Stimulated activated naive B cell treated with anti-CD40 and anti-IgM and Interleukin-4, amounts not matched to agents 10 μg/mL and 1 μg/mL and 100 μg/mL, for 72 hours (primary cell): ENCODE data around the gene PPP1R14B.
A peak's percentile ranks its signal among the peaks of the same experiment; 100 is the strongest.

Experiments used
- ATAC-seq, 2 donors: fragments of 150-1000 bp; cut with Tn5 transposase; replicated peaks; 2 replicates each; pipeline ENCODE4 v1.10.0; 2021; ENCODE audit warnings: moderate library complexity in 1 of 2
- DNase-seq: peaks from one replicate; pipeline ENCODE4 v3.0.0; 2021
- H3K27ac Mint-ChIP-seq: one replicate; pipeline ENCODE4 v1.8.0; 2022; ENCODE audit warnings: mild to moderate bottlenecking, mixed read lengths
- H3K27me3 Mint-ChIP-seq, 2 donors: one replicate each; pipeline ENCODE4 v1.8.0; 2022; ENCODE audit warnings: mixed read lengths in 2 of 2
- H3K36me3 Mint-ChIP-seq, 2 donors: one replicate each; pipeline ENCODE4 v1.8.0; 2022; ENCODE audit warnings: mixed read lengths in 2 of 2, mild to moderate bottlenecking in 1 of 2
- H3K4me1 Mint-ChIP-seq, 2 donors: one replicate each; pipeline ENCODE4 v1.8.0; 2022; ENCODE audit warnings: mixed read lengths in 2 of 2, mild to moderate bottlenecking in 1 of 2
- H3K4me3 Mint-ChIP-seq, 2 donors: one replicate each; pipeline ENCODE4 v1.8.0; 2022; ENCODE audit warnings: mild to moderate bottlenecking in 2 of 2, mixed read lengths in 2 of 2, moderate library complexity in 1 of 2
- H3K9me3 Mint-ChIP-seq, 2 donors: one replicate each; pipeline ENCODE4 v1.8.0; 2022; ENCODE audit warnings: mixed read lengths in 2 of 2, mild to moderate bottlenecking in 1 of 2

PPP1R14B gene

DNA sequence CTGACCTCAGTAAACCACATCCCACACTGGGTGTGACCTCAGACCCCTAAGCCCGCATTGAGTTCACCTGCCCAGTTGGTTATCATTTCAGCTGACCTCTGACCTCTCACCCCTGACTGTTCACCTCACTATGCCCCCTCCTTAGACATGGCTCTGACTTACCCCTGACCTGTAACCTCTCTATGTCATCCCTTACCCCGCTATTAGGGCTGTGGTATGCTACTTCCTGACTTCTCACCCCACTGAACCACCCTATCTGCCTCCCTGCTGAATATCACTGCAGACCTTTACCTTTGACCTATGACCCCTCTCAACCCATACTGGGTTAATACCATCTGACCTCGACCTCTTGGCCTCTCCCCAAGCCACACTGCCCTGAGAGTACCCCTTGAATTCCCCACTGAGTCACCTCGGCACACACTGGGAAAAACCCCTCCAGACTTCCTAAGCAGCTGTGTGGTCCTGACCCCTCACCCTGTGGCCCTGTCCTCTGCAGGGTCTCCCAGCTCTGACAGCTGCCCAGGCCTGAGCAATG lies 12.9 kb upstream of the PPP1R14B start:
- H3K27me3 Mint-ChIP-seq: no peaks in the 10 kb centered on the region
- H3K4me1 Mint-ChIP-seq: peaks cover 12 to 15% of the 10 kb centered on the region in 2 donors
- H3K27ac Mint-ChIP-seq: peak overlapping the region; percentile 31
- H3K36me3 Mint-ChIP-seq: peaks cover 37 to 63% of the 10 kb centered on the region in 2 donors
- no peaks in the 10 kb centered on the region for H3K9me3 Mint-ChIP-seq
- no peak for DNase-seq
- peak; percentile 69 to 76 for ATAC-seq
- H3K4me3 Mint-ChIP-seq: peak overlapping the region; percentile 22 to 40

GRCh38 chr11:64258946-64259532 lies 12.3 kb upstream of the PPP1R14B start:
- H3K27ac Mint-ChIP-seq: no peak overlapping the region

DNA sequence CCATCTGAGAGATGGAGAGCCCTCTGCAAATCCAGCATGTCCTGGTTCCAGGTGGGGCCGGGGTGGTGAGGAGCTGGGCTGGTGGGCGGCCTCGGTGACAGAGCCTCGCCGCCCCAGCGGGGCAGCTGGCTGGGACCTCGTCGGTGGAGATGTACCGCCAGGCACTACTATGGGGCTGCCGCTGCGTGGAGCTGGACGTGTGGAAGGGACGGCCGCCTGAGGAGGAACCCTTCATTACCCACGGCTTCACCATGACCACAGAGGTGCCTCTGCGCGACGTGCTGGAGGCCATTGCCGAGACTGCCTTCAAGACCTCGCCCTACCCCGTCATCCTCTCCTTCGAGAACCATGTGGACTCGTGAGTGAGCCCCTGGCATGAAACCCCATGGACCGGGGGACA lies 11.6 kb upstream of the PPP1R14B start:
- Mint-ChIP-seq H3K27me3 (no peaks in the 10 kb centered on the region), H3K27ac (no peak overlapping the region), H3K4me1 (peaks cover 18 to 24% of the 10 kb centered on the region in 2 donors), H3K9me3 (no peaks in the 10 kb centered on the region), H3K4me3 (no peak overlapping the region), H3K36me3 (peaks cover 33 to 59% of the 10 kb centered on the region in 2 donors)
- ATAC-seq (no peak), DNase-seq (no peak)

More at GRCh38 chr11:64258946-64259532, 12.3 kb upstream of the PPP1R14B start:
- Mint-ChIP-seq H3K4me3 (peak overlapping the region in 1 of 2 donors; percentile 40), H3K4me1 (peaks cover 13 to 17% of the 10 kb centered on the region in 2 donors), H3K27me3 (no peaks in the 10 kb centered on the region), H3K9me3 (no peaks in the 10 kb centered on the region), H3K36me3 (peaks cover 35 to 61% of the 10 kb centered on the region in 2 donors)
- ATAC-seq (no peak), DNase-seq (no peak)

GRCh38 chr11:64256300-64256699 lies 9.6 kb upstream of the PPP1R14B start:
- Mint-ChIP-seq H3K27ac (no peak overlapping the region), H3K4me1 (peaks cover 26 to 37% of the 10 kb centered on the region in 2 donors), H3K9me3 (no peaks in the 10 kb centered on the region), H3K4me3 (no peak overlapping the region), H3K27me3 (no peaks in the 10 kb centered on the region), H3K36me3 (peaks cover 29 to 41% of the 10 kb centered on the region in 2 donors)
- ATAC-seq (no peak), DNase-seq (no peak)

- DNase-seq: no peak
- Mint-ChIP-seq H3K36me3 (peaks cover 29 to 36% of the 10 kb centered on the region in 2 donors), H3K4me3 (no peak overlapping the region), H3K4me1 (peaks cover 28 to 45% of the 10 kb centered on the region in 2 donors), H3K9me3 (no peaks in the 10 kb centered on the region), H3K27ac (no peak overlapping the region), H3K27me3 (no peaks in the 10 kb centered on the region)
- ATAC-seq: no peak
These were observed 8.7 kb upstream of the PPP1R14B start for GRCh38 chr11:64255135-64256128.

- no peak overlapping the region for H3K4me3 Mint-ChIP-seq
- DNase-seq (no peak), ATAC-seq (no peak)
- H3K4me1 Mint-ChIP-seq: peaks cover 18 to 38% of the 10 kb centered on the region in 2 donors
- no peaks in the 10 kb centered on the region for H3K27me3 Mint-ChIP-seq
- no peak overlapping the region for H3K27ac Mint-ChIP-seq
- H3K9me3 Mint-ChIP-seq: no peaks in the 10 kb centered on the region
- peaks cover 19 to 25% of the 10 kb centered on the region in 2 donors for H3K36me3 Mint-ChIP-seq
These were observed 7.6 kb upstream of the PPP1R14B start for GRCh38 chr11:64254326-64254725.

DNA sequence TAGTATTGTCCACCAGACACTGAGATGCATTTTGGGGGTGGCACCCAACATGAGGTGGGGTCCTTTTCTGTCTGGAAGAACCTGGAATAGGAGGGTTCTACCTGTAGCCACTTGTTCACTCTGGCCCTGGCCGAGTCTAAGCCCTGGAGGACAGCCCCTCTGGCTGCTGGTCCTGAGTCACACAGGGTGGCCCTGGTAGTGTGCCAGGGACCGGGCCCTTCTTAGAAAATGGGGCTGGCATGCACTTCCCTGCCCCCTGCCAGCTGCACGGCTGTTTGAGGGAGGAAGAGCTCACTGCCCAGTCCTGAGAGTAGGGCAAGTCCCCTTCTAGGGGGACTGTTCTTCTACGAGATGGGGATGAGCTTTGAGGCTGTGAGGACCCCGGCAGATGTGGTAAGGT lies 6.7 kb upstream of the PPP1R14B start:
- Mint-ChIP-seq H3K36me3 (peaks cover 15 to 19% of the 10 kb centered on the region in 2 donors), H3K27me3 (no peaks in the 10 kb centered on the region), H3K27ac (peak overlapping the region; percentile 14), H3K4me3 (no peak overlapping the region), H3K4me1 (peaks cover 16 to 41% of the 10 kb centered on the region in 2 donors), H3K9me3 (no peaks in the 10 kb centered on the region)
- ATAC-seq: no peak
- no peak for DNase-seq

GRCh38 chr11:64253043-64253442 lies 6.3 kb upstream of the PPP1R14B start:
- Mint-ChIP-seq H3K27ac (peak overlapping the region; percentile 14), H3K9me3 (no peaks in the 10 kb centered on the region), H3K36me3 (peaks cover 11 to 17% of the 10 kb centered on the region in 2 donors), H3K4me1 (peaks cover 16 to 41% of the 10 kb centered on the region in 2 donors), H3K27me3 (no peaks in the 10 kb centered on the region), H3K4me3 (no peak overlapping the region)
- DNase-seq (no peak), ATAC-seq (no peak)

DNA sequence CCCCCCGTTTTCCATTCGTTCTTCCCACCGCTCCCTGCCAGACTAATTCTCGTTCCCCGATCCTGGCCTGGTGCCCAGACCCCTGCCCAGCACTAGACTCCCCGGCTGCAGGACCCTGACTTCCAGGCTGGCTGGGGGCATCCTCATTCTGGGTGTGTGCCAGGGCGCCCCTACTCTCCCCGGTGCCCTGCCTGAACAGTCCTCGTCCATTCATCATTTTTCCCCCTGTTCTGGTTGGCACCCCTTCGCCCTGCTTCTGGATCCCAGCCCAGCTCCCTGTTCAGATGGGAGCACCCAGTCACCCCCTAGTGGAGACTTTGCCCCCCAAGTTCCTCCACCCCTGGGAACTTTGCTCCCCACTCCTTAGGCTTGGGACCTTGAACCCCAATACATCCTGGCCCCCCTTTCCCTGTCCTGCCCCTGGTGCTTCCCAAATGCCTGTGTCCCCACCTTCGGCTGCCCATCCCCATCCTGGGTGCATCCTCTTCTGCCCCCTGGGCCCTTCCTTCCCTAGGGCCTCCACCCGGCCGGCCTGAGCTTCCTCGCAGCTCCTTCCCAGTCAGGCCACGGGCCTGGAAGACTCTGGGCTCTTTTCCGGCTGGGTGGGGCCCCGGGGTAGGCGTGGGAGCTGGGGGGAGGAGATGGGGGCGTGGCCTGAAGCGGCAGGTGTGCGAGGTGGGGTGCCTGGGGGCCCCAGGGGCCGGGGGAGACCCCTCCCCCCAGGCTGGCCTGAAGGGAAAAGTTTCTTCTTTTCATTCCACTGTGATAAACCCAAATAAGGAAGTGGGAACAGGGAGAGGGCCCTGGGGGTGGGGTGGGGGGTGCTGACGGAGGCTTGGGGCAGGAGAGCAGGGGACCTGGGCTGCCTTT lies 5.5 kb upstream of the PPP1R14B start:
- peaks cover 5 to 10% of the 10 kb centered on the region in 2 donors for H3K36me3 Mint-ChIP-seq
- DNase-seq: no peak
- H3K4me1 Mint-ChIP-seq: peaks cover 20 to 49% of the 10 kb centered on the region in 2 donors
- H3K27ac Mint-ChIP-seq: peak overlapping the region; percentile 89
- H3K4me3 Mint-ChIP-seq: peak overlapping the region; percentile 93 to 96
- ATAC-seq: no peak
- H3K27me3 Mint-ChIP-seq: no peaks in the 10 kb centered on the region
- H3K9me3 Mint-ChIP-seq: no peaks in the 10 kb centered on the region

- Mint-ChIP-seq H3K36me3 (peaks cover 4 to 9% of the 10 kb centered on the region in 2 donors), H3K27me3 (no peaks in the 10 kb centered on the region), H3K4me1 (peaks cover 23 to 55% of the 10 kb centered on the region in 2 donors), H3K27ac (peak overlapping the region; percentile 89), H3K4me3 (peak overlapping the region; percentile 93 to 96), H3K9me3 (no peaks in the 10 kb centered on the region)
- no peak for ATAC-seq
- no peak for DNase-seq
These were observed 4.9 kb upstream of the PPP1R14B start for GRCh38 chr11:64251753-64252002.

DNA sequence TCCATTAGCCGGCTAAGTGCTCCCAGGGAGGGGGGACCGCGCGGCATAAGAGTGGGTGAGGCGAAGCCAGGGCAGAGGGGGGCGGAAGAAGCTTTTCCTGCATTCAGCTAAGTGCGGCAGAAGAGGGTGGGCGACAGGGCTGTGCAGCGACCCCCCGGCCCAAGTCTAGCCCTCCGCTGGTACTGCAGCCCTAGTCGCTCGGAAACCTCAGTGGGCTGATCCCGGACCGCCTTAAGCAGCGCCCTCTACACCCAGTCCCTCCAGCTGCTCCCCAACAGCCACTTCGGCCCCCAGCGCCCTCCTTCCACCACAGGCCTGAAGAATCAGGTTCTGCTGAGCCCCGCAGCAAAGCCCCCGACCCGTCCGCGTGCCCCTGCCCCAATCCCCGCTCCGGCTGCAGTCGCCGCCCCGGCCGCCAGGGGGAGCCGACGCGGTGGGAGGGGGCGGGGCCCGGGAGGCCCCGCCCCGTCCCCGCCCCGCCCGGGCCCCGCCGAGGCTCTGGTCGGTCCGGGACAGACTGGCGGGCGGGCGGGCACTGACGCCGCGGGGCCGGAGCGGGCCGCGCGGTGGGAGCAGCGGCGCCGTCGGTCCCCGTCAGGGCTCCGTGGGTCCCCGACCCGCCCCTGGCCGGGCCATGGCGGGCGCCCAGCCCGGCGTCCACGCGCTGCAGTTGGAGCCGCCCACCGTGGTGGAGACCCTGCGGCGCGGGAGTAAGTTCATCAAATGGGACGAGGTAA lies 4.4 kb upstream of the PPP1R14B start, which contains the start of gene PLCB3:
PLCB3 (plus strand) TSS at position 515 of the 737 bp plus-strand sequence; CDS start at position 635, 120 bp downstream.
- Mint-ChIP-seq H3K36me3 (peaks cover 1 to 7% of the 10 kb centered on the region in 2 donors), H3K4me3 (peak within 1 kb of the TSS; percentile 93 to 96), H3K27ac (peak within 1 kb of the TSS; percentile 89), H3K4me1 (peaks cover 23 to 55% of the 10 kb centered on the region in 2 donors), H3K9me3 (no peaks in the 10 kb centered on the region), H3K27me3 (no peaks in the 10 kb centered on the region)
- ATAC-seq: peak; percentile 65
- no peak for DNase-seq

DNA sequence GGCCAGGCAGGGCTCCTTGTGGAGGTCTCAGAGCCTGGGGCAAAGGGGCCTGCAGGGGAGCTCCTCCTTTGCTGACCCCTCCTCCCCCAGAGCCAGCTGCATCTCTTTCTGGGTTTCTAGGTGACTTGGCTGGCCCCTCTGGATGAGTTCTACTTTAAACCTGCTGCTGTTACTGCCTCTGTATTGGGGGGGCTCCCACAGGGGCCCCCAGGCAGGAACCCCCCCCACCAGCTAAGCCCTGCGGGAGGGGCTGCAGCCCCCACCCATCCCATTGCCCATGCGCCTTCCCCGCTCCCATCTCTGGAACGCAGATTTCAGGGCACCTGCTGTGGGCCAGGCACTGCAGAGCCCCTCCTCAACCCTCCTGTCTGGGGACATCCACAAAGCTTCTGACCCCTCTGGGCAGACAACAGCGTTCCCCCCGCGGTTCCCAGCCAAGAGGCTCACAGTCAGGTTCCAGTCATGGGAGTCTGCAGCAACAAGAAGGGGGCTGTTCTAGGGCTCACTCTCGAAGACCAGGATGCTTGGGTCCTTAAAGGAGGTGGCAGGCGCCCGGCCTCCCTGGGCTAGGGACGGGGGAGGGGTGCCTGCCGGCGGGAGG lies 3.8 kb upstream of the PPP1R14B start:
- no peak for ATAC-seq
- DNase-seq: no peak
- Mint-ChIP-seq H3K27ac (no peak overlapping the region), H3K36me3 (peaks cover 0 to 12% of the 10 kb centered on the region in 2 donors), H3K4me1 (peaks cover 23 to 55% of the 10 kb centered on the region in 2 donors), H3K27me3 (no peaks in the 10 kb centered on the region), H3K9me3 (no peaks in the 10 kb centered on the region), H3K4me3 (peak overlapping the region; percentile 82 to 86)
